ENCODE measurements around the gene MAP3K5.
"Not testable (repeated sequence)": the region's sequence is repeated elsewhere in the genome, so short reads cannot be mapped to it uniquely, and the experiment has no call there.

MAP3K5 gene

GRCh38 chr6:136718476-136718875, 73.8 kb downstream of the MAP3K5 start:
- no peak for DNase-seq

DNA sequence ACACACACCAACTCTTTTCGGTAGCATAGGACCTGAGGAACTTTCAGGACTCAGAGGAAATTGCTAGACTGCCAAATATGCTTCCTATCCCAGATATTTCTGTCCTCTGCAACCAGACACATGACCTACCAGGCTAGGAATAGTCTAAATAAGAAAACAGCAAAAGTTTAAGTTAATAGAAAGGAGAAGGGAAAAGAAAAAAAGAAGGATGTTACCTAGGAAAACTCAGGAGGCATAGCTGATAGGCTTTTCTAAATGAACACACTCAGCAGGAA, 74.6 kb downstream of the MAP3K5 start:
- no peak for DNase-seq

DNA sequence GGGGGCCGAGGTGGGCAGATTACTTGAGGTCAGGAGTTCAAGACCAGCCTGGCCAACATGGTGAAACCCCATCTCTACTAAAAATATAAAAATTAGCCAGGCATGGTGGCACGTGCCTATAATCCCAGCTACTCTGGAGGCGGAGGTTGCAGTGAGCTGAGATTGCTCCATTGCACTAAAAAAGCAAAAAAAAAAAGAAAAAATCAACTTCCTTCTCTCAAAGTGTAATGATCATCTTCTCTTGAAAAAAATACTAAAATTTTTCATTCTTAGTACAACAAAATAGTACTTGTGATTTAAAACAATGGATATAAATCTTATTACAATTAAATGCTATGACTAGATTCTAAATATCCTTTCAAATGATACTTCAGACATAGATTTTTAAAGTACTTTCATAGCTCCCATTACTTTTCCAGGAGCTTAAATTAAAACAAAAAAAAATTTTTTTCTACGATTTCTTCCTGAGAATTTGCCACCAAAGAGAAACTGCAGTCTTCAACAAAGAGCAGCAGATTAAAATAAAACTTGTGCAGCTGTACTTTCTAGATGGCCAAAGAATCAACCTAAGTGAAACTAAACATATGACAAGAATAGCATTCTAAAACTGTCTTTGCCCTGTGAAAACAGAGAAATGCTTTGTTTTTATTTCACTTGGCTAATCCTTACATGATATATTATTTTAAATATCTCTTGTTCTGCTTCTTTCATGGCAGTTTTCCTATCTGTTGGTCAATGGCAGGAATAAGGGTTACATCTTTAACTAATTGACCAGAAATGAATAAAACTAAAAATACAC, 75.2 kb downstream of the MAP3K5 start:
- no peak for DNase-seq

GRCh38 chr6:136712642-136713041, 79.6 kb downstream of the MAP3K5 start:
- not testable (repeated sequence) for DNase-seq

- DNase-seq, result no peak
Observed at GRCh38 chr6:136711644-136712043, 80.6 kb downstream of the MAP3K5 start.

GRCh38 chr6:136710877-136711552, 81.3 kb downstream of the MAP3K5 start:
- DNase-seq, result no peak

DNA sequence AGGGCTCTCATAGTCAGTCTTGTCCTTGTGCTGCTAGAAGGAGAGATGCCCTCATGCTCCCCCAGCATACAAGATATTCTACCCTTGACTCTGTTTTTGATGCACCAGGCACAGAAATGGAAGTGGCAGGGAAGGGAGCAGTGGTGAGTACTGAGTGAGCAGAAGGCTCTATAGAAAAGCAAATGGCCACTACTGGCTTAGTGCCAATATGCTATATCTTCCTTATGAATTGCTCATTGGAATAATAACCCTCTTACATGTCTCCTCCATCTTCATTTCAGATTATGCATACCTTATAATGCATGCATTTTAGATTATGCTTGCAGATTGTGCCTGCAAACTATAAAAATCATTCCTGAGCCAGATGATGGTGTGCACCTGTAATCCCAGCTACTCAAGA, 82.8 kb downstream of the MAP3K5 start:
- no peak for DNase-seq

DNA sequence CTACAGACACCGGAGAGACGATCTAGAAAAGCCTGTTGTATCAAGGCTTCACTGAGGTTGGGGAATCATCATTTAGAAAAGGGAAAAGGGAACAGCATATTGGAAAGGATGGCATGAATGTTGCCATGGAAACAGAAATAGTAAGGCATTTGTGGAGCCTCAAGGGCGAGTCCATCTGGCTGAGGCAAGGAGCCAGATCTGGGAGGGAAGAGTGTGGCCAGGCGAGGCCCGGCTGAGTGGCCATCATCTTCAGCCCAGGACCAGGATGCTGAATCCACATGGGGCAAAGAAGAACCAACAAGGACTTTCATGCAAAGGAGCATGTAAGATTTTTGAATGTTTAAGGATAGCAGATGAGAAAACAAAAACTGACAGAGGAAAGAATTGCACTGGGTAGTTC, 85.8 kb downstream of the MAP3K5 start:
- DNase-seq, result no peak

DNA sequence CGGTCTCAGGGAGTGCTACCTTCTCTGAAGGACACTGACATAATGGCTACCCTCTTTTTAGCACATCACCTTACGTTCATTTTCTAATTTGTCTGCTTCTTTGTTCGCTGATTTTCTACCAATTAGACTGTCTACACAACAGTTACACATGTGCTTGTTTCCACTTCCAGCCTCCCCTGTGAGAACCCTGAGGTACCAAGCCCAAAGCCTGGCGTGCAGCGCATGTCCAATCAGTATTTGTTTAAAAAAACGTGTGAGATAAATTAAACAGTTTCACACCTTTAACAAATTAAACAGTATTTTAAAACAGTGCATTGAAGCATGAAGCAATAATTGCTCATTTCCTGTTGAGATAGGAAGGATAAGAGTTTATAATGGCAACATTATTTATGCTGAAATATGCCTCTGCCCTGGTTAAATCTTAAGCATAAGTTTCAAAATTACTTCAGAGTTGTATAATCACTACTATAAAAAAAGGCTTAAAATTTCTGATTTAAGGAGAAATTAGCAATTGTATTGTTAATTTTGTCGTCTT, 88.9 kb downstream of the MAP3K5 start:
- no peak for DNase-seq

GRCh38 chr6:136701045-136701444, 91.2 kb downstream of the MAP3K5 start:
- no peak for DNase-seq

- DNase-seq, result no peak
Observed at GRCh38 chr6:136699358-136699757, 92.9 kb downstream of the MAP3K5 start.

GRCh38 chr6:136696783-136697364, 95.4 kb downstream of the MAP3K5 start:
- no peak for DNase-seq

- no peak for DNase-seq
Observed at GRCh38 chr6:136696238-136696637, 96.0 kb downstream of the MAP3K5 start.

GRCh38 chr6:136695412-136695811, 96.9 kb downstream of the MAP3K5 start:
- DNase-seq, result no peak

DNA sequence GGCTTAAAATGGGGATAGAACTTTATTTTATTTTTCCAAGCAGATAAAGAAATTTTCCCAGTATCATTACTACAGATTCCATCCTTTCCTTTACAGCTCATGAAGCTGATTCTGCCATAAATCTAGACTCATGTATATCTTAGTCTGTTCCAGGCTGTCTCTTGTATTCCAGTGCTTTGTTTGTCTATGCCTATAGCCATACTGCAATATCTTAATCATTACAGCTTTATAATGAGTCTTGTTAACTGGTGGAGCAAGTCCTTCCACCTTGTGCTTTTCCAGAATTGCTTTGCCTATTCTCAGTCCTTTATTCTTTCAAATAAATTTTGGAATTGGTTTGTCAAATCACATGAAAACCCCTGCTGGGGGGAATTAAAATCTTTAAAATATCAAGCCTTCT, 99.2 kb downstream of the MAP3K5 start:
- DNase-seq, result no peak

DNA sequence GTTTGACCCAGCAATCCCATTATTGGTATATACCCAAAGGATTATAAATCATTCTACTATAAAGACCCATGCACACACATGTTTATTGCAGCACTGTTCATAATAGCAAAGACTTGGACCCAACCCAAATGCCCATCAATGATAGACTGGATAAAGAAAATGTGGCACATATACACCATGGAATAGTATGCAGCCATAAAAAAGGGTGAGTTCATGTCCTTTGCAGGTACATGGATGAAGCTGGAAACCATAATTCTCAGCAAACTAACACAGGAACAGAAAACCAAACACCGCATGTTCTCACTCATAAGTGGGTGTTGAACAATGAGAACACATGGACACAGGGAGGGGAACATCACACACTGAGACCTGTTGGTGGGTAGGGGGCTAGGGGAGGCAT, 104.4 kb downstream of the MAP3K5 start:
- not testable (repeated sequence) for DNase-seq

DNA sequence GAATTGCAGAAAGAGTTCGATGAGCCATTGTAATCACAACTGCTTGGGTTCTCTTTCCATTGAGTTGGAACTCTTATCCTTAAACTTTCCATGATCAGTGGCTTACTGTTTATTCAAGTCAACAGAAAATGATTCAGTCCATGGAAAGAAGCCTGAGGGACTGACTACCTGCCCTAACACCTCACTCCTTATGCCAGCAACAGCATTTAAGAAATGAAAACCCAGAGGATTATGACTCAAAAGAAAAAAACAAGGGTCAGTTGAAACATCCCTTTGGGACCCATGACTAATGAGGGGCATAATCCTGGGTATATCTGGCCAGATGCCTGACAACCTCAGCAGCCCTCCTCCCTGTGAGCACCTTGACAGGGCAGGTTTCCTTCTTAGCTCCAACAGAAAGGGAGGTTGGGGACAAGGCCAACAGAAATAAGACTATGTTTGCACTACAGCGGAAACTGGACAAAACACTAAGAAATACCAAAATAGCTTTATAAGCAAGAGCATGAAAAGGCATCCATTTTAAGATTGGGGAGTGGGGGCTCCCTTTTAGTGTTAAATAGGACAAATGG, 106.7 kb downstream of the MAP3K5 start:
- no peak for DNase-seq

GRCh38 chr6:136684466-136684865, 107.8 kb downstream of the MAP3K5 start:
- no peak for DNase-seq

GRCh38 chr6:136683209-136683941, 108.9 kb downstream of the MAP3K5 start:
- no peak for DNase-seq

DNA sequence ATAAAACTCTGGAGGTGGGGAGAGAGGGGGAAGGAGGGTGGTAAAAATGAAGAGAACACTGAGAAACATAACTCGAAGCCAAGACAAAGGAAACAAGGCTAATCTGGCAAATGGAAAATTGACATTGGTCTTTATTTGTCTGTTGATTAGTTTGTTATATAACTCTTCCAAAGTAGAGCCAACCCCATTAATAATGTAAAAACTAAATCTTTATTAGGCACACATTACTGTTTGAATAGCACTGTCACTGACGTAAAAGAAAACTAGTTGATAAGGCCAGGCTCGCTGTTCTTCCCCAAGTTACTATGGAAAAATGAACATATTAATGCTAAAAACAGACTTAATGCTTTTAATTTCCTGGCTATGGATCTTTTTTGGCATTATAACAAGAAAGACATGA, 110.0 kb downstream of the MAP3K5 start:
- no peak for DNase-seq

DNA sequence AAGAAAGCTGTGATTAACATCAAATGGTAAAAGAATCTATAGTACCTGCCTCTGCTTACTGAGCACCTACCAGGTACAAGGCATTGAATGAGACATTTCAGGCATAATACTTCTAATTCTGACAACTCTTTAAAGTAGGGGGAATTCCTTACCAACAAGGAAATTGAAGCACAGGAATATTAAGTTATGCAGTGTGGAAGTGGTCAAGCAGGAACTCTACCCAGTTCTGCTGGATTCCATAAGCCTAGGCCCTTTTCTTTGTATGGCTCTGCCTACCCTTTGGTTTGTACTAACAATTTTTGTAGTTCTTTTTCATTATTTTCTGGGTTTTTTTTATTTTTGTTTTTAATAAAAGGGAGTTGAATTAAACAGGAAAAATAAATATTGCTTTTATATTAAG, 114.5 kb downstream of the MAP3K5 start:
- DNase-seq, result no peak

- no peak for DNase-seq
Observed at GRCh38 chr6:136677344-136677743, 114.9 kb downstream of the MAP3K5 start.

DNA sequence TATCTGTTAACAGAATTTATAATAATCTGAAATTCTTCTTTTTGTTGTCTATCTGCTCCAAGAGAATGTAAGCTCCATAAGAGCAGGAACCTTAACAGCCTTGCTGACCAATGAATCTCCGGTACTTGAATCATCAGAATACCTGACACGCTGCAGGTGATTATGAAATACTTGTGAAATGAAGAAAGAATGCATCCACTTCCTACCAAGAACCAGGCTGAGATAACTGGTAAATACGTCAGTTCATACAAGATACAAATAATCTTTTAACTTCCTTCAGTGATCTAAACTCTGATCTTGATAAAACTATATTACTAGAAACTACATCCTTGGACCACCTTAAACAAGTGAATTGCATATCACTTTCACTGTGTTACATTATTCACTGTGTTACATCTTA, 116.2 kb downstream of the MAP3K5 start:
- DNase-seq, result no peak

All from effector CD8-positive, alpha-beta T cell (primary cell).